HG02642 (cell line): ENCODE data around the gene C3orf20.

Experiments used
- ATAC-seq: cut with Tn5 transposase; IDR thresholded peaks from one replicate; pipeline ENCODE4 v1.9.1; 2021; ENCODE audit warnings: mild to moderate bottlenecking; ENCODE audit not compliant: unreplicated experiment, poor library complexity

The C3orf20 gene

GRCh38 chr3:14769544-14770325 is 94.8 kb downstream of the C3orf20 start:
- no peak for ATAC-seq

GRCh38 chr3:14770591-14770990 is 95.7 kb downstream of the C3orf20 start:
- no peak for ATAC-seq

GRCh38 chr3:14771593-14772497 is 96.9 kb downstream of the C3orf20 start:
- ATAC-seq = no peak

GRCh38 chr3:14772533-14773138 is 97.7 kb downstream of the C3orf20 start:
- no peak for ATAC-seq

- ATAC-seq = no peak
Observed at GRCh38 chr3:14773281-14773680, 98.3 kb downstream of the C3orf20 start.

DNA sequence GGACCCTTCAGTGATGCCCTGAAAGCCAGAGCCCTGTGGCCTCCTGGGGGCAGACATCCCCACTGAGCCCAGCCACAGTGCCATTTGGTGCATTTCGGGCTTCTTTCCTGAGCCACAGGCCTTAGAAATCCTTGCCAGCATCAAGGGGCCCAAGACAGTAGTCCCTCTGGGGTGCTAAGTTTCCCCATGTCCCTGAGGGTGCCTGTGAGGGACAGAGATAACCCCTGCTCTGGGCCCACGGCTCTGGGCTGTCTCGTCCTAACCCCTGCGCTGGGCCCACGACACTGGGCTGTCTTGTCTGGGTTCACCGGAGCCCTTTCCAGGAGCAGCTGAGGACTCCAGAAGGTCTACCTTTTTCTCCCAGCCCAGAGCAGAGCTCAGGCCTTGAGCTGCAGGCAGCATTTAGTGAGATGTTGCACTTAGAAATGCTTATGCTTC is 98.8 kb downstream of the C3orf20 start:
- ATAC-seq = no peak

GRCh38 chr3:14774431-14774830 is 99.5 kb downstream of the C3orf20 start:
- ATAC-seq = no peak

DNA sequence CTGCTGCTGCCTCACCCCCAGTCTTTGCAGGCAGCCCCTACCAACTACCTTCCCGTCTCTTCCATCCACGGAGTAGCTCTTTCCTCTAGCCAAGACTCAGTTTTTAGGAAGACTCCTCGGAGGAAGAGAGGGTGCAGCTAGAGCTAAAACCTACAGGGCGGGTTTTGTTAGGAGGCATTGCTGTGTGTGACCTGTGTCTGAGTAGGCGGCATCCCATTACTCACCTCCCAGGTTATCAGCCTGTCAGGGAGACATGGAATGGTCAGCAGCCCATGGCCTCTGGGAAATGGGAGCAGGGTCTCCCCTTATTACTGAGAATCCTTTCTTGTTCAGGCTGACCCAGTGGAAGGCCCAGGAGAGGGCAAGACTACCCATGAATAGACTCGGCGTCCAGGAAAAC is 100.1 kb downstream of the C3orf20 start:
- ATAC-seq = no peak

- no peak for ATAC-seq
Observed at GRCh38 chr3:14775563-14775962, 100.6 kb downstream of the C3orf20 start.

GRCh38 chr3:14779069-14779685 is 104.2 kb downstream of the C3orf20 start:
- no peak for ATAC-seq

- peak; percentile 87 for ATAC-seq
Observed at GRCh38 chr3:14780927-14781507, 106.1 kb downstream of the C3orf20 start.

GRCh38 chr3:14783480-14784086 is 108.6 kb downstream of the C3orf20 start:
- no peak for ATAC-seq

DNA sequence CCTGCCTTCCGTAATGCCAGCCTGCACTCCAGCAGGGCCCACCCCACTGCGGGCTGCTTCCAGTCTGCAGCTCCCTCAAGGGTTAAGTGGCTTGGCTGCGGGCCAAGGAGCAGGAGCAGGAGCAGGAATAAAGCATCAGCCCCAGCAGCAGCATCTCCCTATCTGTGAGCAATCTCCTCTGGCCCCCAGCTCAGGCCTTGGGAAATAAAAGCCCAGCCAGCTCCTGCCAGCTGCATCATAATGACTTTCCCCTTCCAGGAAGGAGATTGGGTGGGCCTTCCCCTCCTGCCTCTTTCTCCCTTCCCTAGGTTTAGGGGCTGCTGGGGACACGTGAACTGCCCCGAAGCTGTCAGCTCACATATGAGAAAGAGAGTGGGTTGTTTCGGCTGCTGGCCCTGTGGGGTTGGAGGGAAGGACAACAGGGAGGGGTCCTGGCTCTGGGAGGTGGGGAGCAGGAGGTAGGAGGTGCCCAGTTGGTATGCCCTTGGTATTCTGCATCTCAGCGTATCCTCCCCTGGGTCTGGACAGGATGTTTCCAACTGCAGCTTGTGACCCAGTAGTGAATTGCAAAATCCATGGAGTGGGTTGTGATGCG is 109.2 kb downstream of the C3orf20 start:
- no peak for ATAC-seq

DNA sequence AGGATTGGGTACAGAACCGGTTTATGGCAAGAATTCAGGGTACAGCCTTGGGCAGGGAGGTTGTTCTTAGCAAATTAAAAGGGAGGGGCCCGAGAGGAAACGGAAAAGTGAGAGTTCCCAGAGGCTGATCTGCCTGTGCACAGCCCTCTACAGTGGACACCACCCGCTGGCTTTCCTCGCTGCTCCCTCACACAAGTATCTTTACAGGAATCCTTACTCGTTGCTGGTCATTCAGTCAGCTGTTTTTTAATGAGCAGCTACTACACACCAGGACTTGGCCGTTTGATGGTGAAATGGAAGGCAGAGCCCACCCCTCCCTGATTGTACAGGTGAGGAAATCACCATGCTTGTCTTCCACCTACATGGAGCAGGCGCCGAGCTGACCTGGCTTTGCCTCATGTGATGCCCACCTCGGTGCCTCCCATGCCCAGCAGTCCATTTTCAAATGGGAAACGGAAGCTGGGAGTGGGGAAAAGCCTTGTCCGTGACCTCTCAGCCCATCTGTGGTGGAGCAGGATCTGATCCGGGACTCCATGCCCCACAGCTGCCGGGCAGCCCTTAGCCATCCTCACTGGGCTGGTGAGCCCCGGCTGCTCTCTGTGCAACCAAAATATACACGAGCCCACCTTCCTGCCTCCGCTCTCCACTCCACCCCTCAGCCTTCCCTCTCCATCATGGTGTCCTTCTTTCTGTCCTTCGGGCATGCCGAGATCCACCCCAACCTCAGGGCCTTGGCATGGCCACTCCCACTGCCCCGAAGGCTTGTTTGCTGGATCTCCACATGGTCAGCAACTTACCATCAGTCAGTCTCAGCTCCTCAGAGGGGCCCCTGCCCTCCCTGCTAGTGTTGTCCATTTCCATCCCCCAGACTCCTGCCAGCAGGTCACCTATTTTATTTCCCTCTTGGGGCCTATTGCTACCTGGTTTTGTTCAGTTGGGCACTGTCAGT is 110.5 kb downstream of the C3orf20 start:
- ATAC-seq = no peak

- ATAC-seq = no peak
Observed at GRCh38 chr3:14786369-14786768, 111.4 kb downstream of the C3orf20 start.

GRCh38 chr3:14787630-14788029 is 112.7 kb downstream of the C3orf20 start:
- no peak for ATAC-seq

DNA sequence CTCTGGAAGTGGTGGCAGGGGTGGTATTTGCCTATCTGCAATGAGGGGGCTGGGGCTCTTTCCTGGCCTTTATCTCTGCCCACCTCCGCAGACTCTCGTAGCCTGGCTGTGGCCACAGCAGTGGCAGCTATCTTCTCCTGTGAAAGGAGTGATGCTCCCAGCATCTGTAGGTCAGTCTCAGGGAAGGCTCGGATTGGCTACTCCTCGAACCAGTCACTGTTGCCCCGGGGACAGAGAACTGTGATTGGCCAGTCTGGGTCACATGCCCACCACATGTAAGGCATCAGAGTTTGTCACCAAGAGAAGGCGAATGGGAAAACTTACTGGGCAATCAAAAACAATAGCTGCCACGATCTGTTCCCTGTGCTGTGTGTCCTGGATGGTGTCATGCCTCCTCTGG is 113.7 kb downstream of the C3orf20 start:
- ATAC-seq = no peak

DNA sequence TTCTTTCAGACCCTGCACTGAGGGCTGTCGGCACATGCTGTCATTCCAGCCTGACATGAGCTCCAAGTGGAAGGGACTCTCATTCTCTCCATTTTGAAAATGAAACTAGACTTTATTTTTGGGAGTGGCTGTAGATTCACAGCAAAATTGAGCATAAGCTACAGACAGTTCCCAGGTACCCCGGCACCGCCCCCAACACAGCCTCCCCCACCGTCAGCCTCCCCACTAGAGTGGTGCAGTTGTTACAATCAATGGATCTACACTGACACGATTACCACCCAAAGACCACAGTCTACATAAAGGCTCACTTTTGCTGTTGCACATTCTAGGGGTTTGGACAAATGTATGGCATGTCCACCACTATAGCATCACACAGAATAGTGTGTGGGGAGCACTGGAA is 114.3 kb downstream of the C3orf20 start:
- no peak for ATAC-seq
